Bronchial epithelial cell (primary cell): ENCODE results near the gene LONP1. TPM values are rescaled to one million over a fixed set of nuclear protein-coding genes. Genes with fewer than 3 reads are reported as not detected.
A peak's percentile ranks its signal among the peaks of the same experiment; 100 is the strongest.
"Not testable (repeated sequence)": the region's sequence is repeated elsewhere in the genome, so short reads cannot be mapped to it uniquely, and the experiment has no call there.

ENCODE experiments used
- DNase-seq: peaks from one replicate; pipeline ENCODE4 v3.0.0-alpha.2; 2010; ENCODE audit warnings: low read depth
- FAIRE-seq: peaks from 2 replicates; lab custom pipeline; 2011; peaks lifted over from hg19 to GRCh38; lab: Jason Lieb, UNC
- H3K27me3 ChIP-seq: 2 replicates; pipeline ENCODE4 v1.5.1; 2011; ENCODE audit warnings: low read length; ENCODE audit not compliant: control insufficient read depth, insufficient read depth
- H3K36me3 ChIP-seq: 2 replicates; pipeline ENCODE4 v1.5.1; 2011; ENCODE audit warnings: low read length; ENCODE audit not compliant: control insufficient read depth, insufficient read depth
- H3K4me3 ChIP-seq: 2 replicates; pipeline ENCODE4 v1.5.1; 2011; ENCODE audit warnings: mild to moderate bottlenecking, low read depth, low read length, control low read depth
- total RNA-seq: library from RNA; depleted of rRNA; stranded (reverse); fragments of >200 nt; gene quantifications from 2 replicates; pipeline ENCODE4 v1.2.1, GENCODE V29; 2014
- TF ChIP-seq, protein P1 (sequence below): IDR thresholded peaks from 2 replicates; pipeline ENCODE4 v1.5.1; 2011; ENCODE audit warnings: mild to moderate bottlenecking, moderate library complexity, low read length, control low read depth, inconsistent platforms; ENCODE audit not compliant: insufficient read depth, severe bottlenecking

Gene LONP1
- total RNA-seq, 1 donor from 2014 or later: 220 TPM

DNA sequence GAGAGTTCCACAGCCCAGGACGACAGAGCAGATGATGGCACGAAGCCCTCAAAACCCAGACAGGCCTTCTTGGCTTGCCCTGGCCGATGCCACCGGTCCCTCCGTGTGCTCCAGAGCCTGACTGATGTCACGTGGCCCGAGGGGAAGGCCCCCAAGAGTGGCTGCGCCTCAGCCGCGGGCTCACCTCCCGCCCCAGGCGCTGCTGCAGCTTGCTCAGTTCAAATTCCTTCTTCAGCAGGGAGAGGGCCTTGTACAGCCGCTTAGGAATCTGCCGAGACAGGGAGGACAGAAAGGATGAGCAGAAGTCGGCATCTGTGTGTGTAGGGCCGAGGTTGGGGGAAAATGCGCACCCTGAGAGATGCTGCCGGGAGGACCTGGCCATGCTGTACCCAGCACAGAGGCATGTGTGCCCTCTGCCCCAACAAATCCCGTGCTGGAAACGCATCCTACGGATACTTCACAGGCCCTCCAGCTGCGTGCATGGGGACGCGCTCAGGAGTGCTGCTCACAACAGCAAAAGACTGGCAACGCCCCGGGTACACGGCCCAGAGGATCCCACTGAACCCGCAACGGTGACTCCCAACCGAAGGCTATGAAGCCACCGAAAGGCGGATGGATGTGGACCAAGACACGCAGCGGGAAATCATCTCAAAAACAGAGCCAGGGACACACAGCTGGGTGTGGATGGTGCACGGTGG is 12.9 kb downstream of the LONP1 start:
- peak; percentile 18 for FAIRE-seq
- peaks cover 44% of the 10 kb centered on the region for H3K36me3 ChIP-seq
- no peak for DNase-seq

DNA sequence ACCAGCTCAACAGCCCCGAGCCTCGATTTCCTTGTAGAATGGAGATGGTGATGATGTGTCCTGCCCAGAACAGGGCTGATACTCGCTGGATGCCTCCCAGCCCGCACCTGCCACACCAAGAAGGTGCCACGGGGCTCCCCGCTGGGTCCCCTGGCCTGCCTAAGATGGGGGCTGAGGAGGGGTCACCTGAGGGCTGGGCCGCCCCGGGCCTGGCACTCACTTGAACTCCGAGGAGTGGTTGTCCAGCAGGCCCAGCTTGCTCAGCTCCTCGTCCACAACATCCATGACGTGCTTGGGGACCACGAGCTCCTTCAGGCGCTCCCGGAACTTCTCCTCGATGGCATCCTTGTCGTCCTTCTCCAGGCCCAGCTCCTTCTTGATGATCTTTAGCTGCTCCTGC is 14.4 kb downstream of the LONP1 start:
- Histone ChIP-seq H3K4me3 (no peak overlapping the region), H3K36me3 (peaks cover 43% of the 10 kb centered on the region), H3K27me3 (no peaks in the 10 kb centered on the region)
- DNase-seq (no peak), FAIRE-seq (no peak)
- TF ChIP-seq, protein P1, sequence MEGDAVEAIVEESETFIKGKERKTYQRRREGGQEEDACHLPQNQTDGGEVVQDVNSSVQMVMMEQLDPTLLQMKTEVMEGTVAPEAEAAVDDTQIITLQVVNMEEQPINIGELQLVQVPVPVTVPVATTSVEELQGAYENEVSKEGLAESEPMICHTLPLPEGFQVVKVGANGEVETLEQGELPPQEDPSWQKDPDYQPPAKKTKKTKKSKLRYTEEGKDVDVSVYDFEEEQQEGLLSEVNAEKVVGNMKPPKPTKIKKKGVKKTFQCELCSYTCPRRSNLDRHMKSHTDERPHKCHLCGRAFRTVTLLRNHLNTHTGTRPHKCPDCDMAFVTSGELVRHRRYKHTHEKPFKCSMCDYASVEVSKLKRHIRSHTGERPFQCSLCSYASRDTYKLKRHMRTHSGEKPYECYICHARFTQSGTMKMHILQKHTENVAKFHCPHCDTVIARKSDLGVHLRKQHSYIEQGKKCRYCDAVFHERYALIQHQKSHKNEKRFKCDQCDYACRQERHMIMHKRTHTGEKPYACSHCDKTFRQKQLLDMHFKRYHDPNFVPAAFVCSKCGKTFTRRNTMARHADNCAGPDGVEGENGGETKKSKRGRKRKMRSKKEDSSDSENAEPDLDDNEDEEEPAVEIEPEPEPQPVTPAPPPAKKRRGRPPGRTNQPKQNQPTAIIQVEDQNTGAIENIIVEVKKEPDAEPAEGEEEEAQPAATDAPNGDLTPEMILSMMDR: no peak

More for the DNA sequence above, 12.9 kb downstream of the LONP1 start:
- Histone ChIP-seq H3K4me3 (no peak overlapping the region), H3K27me3 (no peaks in the 10 kb centered on the region)
- TF ChIP-seq, protein P1: no peak

DNA sequence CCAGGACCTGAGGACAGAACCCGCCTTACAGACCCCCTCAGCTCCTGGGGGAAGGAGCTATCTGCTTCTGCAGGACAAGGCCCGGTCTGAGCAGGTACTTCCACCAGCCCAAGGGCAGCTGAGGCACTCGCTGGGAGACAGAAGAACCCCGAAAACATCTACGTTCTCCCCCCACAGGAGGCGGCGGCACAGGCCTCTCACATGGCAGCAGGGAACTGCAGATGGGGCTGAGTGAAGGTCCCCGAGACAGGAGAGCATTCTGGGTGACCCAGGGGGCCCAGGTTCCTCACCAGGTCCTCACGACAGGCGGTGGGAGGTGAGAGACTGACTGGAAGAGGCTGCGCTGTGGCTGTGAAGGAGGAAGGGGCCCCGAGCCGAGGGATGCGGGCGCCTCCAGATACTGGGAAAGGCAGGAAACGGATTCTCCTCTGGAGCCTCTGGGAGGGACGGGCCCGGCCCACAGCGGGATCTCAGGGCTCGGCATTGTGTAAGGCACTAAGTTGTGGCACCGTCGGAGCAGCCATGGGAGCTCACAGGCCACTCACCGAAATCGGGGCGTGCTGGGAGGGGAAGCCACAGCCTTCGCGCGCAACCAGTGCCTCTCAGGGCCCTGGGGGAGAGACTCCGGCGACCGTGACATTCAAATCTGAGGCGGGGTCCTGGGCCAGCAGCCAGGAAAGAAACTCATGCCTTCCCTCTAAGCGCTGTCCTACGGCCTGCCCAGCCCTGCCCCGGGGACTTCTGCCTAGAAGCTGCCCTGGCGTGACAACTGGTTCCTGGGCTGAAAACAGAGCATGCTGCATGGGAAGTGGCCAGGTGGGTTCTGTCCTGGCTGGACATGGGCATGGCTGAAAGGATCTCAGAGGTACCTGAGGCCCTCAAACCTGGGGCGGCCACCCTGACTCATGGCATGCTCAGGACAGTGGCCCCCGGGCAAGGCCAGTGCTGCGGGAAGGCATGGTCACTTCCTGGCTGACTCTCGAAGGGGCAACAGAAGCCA is 15.8 kb downstream of the LONP1 start:
- FAIRE-seq: no peak
- H3K27me3 ChIP-seq: no peaks in the 10 kb centered on the region
- peaks cover 44% of the 10 kb centered on the region for H3K36me3 ChIP-seq
- H3K4me3 ChIP-seq: no peak overlapping the region
- DNase-seq: no peak
- TF ChIP-seq, protein P1: no peak

DNA sequence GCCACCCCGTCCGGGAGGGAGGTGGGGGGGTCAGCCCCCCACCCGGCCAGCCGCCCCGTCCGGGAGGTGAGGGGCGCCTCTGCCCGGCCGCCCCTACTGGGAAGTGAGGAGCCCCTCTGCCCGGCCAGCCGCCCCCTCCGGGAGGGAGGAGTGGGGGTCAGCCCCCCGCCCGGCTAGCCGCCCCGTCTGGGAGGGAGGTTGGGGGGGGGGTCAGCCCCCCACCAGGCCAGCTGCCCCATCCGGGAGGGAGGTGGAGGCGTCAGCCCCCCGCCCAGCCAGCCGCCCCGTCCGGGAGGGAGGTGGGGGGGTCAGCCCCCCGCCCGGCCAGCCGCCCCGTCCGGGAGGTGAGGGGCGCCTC is 17.9 kb downstream of the LONP1 start:
- not testable (repeated sequence) for DNase-seq, H3K4me3 ChIP-seq, H3K27me3 ChIP-seq, FAIRE-seq
- peaks cover 40% of the 10 kb centered on the region for H3K36me3 ChIP-seq

DNA sequence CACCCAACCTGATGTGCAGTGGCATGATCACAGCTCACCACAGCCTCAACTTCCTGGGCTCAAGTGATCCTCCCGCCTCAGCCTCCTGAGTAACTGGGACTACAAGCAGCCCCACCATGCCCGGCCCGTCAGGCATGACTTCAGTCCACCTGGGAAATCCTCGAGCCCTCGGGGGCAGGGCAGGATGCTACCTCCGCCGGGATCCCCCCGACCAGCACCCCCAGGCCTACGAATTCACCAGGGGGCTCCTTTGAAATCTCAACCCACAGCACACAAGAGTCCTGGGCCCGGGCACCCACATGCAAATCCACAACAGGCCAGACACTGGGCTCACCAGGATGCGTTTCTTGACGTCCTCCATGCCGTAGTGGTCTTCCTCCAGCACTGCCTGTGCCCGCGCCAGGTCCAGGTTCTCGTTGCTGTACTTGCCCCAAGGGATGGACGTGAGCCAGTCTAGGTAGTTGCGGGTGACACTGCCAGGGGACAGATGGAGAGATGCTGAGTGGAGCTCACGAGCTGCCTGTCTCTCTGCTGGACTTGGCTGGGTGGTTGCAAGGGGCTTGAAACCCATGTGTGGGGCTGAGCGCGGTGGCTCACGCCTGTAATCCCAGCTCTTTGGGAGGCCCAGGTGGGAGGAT is 19.4 kb downstream of the LONP1 start:
- TF ChIP-seq, protein P1: no peak
- no peaks in the 10 kb centered on the region for H3K27me3 ChIP-seq
- FAIRE-seq (no peak), DNase-seq (no peak)
- H3K36me3 ChIP-seq: peaks cover 48% of the 10 kb centered on the region
- H3K4me3 ChIP-seq: no peak overlapping the region
